Hepatic stellate cell (primary cell): ENCODE data around the gene SCAMP4.

Source experiments
- DNase-seq: peaks from one replicate; pipeline ENCODE4 v3.0.0; 2011; ENCODE audit warnings: low spot score

The SCAMP4 gene

GRCh38 chr19:1938071-1938470 lies 32.9 kb downstream of the SCAMP4 start:
- no peak for DNase-seq

GRCh38 chr19:1941146-1942077 lies 36.2 kb downstream of the SCAMP4 start, which contains the start of gene CSNK1G2:
Gene CSNK1G2 (plus strand): TSS chr19:1941172. CDS start chr19:1969773, 28,601 bp downstream.
- DNase-seq: no peak

- peak; percentile 88 for DNase-seq
Observed at GRCh38 chr19:1942078-1942933, 37.1 kb downstream of the SCAMP4 start.

GRCh38 chr19:1942934-1943555 lies 37.8 kb downstream of the SCAMP4 start:
- DNase-seq: no peak

GRCh38 chr19:1943661-1944087 lies 38.5 kb downstream of the SCAMP4 start:
- DNase-seq: no peak

- no peak for DNase-seq
Observed at GRCh38 chr19:1944088-1944915, 39.1 kb downstream of the SCAMP4 start.

- no peak for DNase-seq
Observed at GRCh38 chr19:1944916-1945561, 39.8 kb downstream of the SCAMP4 start.

GRCh38 chr19:1945899-1946298 lies 40.7 kb downstream of the SCAMP4 start:
- DNase-seq: peak; percentile 51

- no peak for DNase-seq
Observed at GRCh38 chr19:1947651-1948209, 42.5 kb downstream of the SCAMP4 start.

- DNase-seq: no peak
Observed at GRCh38 chr19:1949304-1950101, 44.3 kb downstream of the SCAMP4 start.

- DNase-seq: no peak
Observed at GRCh38 chr19:1950640-1951039, 45.4 kb downstream of the SCAMP4 start.

- DNase-seq: no peak
Observed at GRCh38 chr19:1952635-1953034, 47.4 kb downstream of the SCAMP4 start.

GRCh38 chr19:1953037-1953436 lies 47.8 kb downstream of the SCAMP4 start:
- DNase-seq: no peak

GRCh38 chr19:1953441-1954094 lies 48.4 kb downstream of the SCAMP4 start:
- DNase-seq: no peak

- DNase-seq: no peak
Observed at GRCh38 chr19:1954532-1954933, 49.3 kb downstream of the SCAMP4 start.

GRCh38 chr19:1955171-1956121 lies 50.2 kb downstream of the SCAMP4 start:
- no peak for DNase-seq

GRCh38 chr19:1956122-1956494 lies 50.9 kb downstream of the SCAMP4 start:
- no peak for DNase-seq
